GM10248 (cell line): ENCODE measurements around the gene SFTPD.

Experiments used
- CTCF ChIA-PET: fragments of 300-600 bp; sonication (Branson Sonifier 250); formaldehyde crosslinking; extraction: SDS; loops from one replicate; lab custom pipeline; 2021; ENCODE audit warnings: antibody characterized with exemption; lab: Yijun Ruan, JAX
- POLR2A ChIA-PET: fragments of 350-650 bp; sonication (Branson Sonifier 250); formaldehyde crosslinking; extraction: SDS; loops from one replicate; lab custom pipeline; 2020; ENCODE audit warnings: antibody characterized with exemption; lab: Yijun Ruan, JAX
- DNase-seq: peaks from one replicate; pipeline ENCODE4 v3.0.0; 2012; ENCODE audit errors: extremely low spot score
- CTCF ChIP-seq: IDR thresholded peaks from 2 replicates; pipeline ENCODE4 v1.5.1; 2012; ENCODE audit warnings: mild to moderate bottlenecking, low read depth; ENCODE audit errors: extremely low read depth, missing control alignments, control extremely low read depth

Gene SFTPD

GRCh38 chr10:79940431-79940830 is 8.5 kb downstream of the SFTPD start:
- POLR2A ChIA-PET, result no interaction called here
- no peak for DNase-seq
- CTCF ChIA-PET, result interaction anchor here (1.4 to 2.1 kb wide), 2 partner anchors 9 to 12 kb away, joined by 3 to 6 read pairs; no protein-coding TSS in a partner anchor
- no peak for TF ChIP-seq CTCF

GRCh38 chr10:79939969-79940368 is 8.9 kb downstream of the SFTPD start:
- no peak for DNase-seq
- no peak for TF ChIP-seq CTCF
- POLR2A ChIA-PET, result no interaction called here
- CTCF ChIA-PET, result interaction anchor here (1.2 to 1.4 kb wide), 2 partner anchors 9 to 11 kb away, joined by 3 to 4 read pairs; no protein-coding TSS in a partner anchor

GRCh38 chr10:79938728-79939406 is 10.0 kb downstream of the SFTPD start:
- POLR2A ChIA-PET, result no interaction called here
- DNase-seq, result peak; percentile 48
- no peak for TF ChIP-seq CTCF
- CTCF ChIA-PET, result interaction anchor here (1.2 kb wide), 2 partner anchors 8 to 10 kb away, joined by 4 read pairs; no protein-coding TSS in a partner anchor

GRCh38 chr10:79937701-79938151 is 11.2 kb downstream of the SFTPD start:
- POLR2A ChIA-PET, result no interaction called here
- CTCF ChIA-PET, result interaction anchor here (1.2 kb wide), 1 partner anchor 8 kb away, joined by 4 read pairs; no protein-coding TSS in a partner anchor
- no peak for DNase-seq

GRCh38 chr10:79936625-79937615 is 12.0 kb downstream of the SFTPD start:
- no peak for TF ChIP-seq CTCF
- POLR2A ChIA-PET, result no interaction called here
- CTCF ChIA-PET, result no interaction called here
- DNase-seq, result no peak

More at GRCh38 chr10:79937701-79938151, 11.2 kb downstream of the SFTPD start:
- no peak for TF ChIP-seq CTCF

- POLR2A ChIA-PET, result no interaction called here
- CTCF ChIA-PET, result no interaction called here
- TF ChIP-seq CTCF, result no peak
- no peak for DNase-seq
Observed at GRCh38 chr10:79933961-79934360, 14.9 kb downstream of the SFTPD start.
